NCI-H2107 treated with DMSO at 0.1 percent for 48 hours (cell line): ENCODE data around the gene FUT8.

ENCODE experiments used
- DNase-seq: peaks from one replicate; lab custom pipeline; 2025; ENCODE audit not compliant: unreplicated experiment; lab: John Stamatoyannopoulos, UW

FUT8 gene

DNA sequence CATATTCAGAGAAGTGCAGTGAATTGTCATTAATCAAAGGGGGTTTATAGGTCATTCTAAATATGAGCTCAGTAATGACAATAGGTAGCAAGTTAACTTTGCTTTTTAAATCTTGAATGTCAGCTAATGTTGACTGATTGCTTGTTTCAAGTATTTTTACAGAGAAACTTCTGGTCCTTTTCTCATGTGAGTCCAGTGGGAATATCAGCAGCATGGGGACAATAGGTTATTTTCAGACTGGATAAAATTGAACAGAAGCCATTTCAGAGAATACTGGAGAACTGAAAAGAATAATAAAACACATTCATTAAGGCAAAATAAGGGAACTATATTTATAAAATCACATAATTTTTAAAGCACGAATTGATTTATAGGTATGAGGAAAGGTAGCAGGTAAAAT, 78.7 kb downstream of the FUT8 start:
- DNase-seq = no peak

DNA sequence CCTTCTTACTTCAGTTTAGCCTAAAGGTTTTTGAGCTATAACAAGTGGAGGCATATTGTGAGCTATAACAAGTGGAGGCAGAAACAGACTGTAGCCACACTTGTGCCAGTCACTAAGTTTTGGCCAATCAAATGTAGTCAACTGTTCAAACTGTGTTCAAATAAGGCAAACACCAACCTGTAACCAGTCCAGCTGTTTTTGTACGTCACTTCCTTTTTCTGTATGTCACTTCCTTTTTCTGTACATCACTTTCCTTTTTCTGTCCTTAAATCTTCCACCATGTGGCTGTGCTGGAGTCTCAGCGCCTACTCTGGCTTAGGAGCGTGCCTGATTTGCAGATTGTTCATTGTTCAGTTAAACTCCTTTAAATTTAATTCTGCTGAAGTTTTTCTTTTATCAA, 79.7 kb downstream of the FUT8 start:
- DNase-seq = no peak

DNA sequence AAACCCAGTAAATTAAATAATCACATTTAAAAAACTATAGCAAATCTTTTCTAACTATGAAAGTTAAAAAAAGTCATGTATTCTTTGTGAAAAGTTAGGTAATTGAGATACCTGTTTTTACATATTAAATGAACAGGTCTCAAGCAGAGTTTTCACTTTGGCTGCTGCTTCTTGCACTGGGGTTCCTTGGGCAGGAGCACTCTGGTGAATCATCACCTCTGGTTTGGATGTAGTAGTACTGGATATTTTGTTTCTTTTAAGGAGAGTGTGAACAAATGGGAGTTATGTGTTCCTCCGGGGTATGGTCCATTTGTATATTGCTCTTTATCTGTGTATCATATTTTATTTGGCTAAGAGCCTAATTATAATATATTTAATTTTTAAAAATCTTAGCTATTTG, 82.7 kb downstream of the FUT8 start:
- DNase-seq = no peak

DNA sequence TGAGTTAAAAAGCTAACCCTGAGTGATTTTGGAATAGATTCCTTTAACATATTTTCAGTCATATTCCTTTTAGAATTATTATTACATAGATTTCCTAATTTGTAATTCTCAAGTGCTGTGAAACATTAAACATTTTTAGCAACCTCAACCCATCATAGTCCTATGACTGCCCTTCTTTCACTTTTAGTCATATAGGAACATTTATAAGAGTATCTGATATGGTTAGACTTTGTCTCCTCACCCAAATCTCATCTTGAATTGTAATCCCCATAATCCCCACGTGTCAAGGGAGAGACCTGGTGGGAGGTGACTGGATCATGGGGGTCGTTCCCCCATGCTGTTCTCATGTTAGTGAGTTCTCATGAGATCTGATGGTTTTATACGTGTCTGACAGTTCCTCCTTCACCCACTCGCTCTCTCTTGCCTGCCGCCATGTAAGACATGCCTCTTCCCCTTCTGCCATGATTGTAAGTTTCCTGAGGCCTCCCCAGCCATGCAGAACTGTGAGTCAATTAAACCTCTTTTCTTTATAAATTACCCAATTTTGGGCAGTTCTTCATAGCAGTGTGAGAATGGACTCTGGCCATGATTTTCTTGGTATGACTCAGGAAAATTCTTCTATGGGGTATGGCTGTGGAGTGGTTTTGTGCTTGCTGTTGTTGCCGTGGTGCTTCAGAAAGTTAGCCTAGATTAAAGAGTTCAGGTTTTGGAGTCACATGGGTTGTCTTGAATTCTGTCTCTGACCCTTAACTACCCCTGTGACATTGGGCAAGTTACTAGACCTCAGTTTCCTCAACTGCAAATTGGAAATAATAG, 83.9 kb downstream of the FUT8 start:
- DNase-seq = no peak

DNA sequence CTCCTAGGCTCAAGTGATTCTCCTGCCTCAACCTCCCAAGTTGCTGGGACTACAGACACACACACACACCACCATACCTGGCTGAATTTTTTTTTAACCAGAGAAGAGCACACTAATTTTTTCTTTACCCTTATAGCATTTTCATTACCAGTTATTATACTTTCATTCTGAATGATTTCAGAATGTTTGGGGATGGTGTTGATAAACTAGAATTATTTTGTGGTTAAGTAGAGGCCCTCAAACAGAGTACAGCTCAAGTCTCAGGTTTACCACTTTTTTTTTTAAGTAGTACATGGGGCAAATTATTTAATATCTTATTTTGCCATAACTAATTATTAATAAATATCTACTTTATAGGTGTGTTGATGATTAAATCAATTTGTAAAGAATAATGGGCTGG, 86.6 kb downstream of the FUT8 start:
- no peak for DNase-seq

DNA sequence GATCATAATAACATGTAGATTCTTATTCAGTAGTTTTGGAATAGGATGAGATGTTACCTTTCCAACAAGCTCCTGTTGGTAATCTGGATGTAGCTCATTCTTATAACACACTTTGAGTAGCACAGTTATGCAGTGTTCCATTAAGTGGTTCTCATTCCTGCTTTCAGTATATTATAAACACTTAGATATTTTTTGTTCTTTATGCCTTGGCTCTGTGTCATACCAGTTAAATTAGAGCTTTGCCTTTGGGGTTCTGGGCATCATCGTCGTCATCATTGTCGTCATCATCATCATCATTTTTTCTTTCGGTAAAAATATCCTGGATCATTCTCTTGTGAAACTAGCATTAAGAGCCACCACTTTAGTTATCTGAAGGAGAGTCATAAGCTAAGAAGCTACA, 87.5 kb downstream of the FUT8 start:
- DNase-seq = no peak

DNA sequence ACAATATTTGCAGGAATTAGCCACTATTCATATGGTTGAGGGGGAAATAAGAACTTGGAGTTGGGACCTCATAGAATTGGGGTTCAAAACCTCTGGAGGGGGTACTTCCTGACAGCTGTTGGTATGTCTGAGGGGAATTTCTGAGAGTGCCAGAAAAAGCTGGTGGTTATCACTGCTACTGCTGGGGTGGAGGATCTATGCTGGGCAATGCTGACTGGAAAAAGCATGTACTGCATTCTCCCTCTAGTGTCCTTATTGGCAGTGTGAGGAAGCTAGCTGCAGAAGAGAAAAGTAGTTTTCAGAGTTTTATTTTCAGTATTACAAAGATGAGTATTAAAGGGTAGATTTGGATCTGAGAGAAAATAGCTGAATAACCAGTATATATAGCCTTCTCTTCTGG, 88.8 kb downstream of the FUT8 start:
- no peak for DNase-seq

DNA sequence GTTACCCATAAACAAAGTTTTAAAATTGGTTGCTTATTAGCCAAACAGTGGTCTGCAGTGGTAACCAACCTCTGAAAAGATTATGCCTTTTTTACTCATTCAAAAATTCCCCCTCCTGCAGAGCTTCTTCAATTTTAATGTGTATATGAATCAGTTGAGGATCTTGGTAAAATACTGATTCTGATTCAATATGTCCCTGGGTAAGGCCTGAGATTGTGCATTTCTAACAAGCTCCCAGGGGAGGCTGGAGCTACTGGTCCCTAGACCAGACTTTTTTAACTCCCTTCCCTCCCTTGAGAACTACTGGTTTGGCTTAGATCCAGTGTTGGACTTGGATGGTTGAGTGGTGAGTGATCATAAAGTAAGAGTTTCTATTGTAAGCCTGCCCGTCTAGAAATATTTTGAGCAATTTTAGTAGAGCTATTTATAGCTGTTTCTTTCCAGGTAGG, 90.2 kb downstream of the FUT8 start:
- DNase-seq = peak; percentile 59

DNA sequence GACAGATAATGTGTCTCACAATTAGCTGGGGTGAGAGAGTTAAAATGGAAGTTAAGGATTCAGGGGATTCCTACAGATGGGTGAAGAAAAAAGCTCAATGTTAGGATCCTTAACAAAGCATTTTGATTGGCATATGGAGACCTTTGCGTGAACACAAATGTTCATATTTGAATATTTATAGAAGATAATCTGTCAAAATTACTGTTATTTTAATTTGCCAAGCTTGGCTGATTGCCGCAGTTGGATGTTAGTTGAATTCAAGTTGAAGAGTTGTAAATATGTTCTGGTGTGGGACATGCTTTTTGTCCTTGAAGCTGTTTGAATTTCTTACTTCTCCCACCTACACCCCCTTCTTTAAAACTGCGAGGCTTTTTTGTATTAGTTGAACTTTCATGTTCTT, 91.2 kb downstream of the FUT8 start:
- DNase-seq = no peak

DNA sequence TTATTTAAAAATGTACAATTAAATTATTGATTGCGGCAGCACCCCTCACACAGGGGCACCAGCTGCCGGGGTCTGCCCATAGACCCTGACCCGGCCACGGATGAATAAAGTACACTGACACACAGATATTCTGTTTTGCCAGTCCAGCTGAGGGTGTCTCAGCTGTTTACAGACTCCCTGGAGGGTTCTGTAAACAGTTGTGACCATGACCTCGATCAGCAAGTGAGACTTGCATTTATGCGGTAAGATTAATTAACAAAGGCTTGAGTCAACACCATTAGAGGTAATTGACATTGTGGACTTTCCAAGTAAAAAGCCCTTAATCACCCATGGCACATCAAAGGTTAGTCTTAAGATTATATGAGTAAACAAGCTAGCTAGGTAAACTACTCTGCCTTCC, 94.3 kb downstream of the FUT8 start:
- no peak for DNase-seq

DNA sequence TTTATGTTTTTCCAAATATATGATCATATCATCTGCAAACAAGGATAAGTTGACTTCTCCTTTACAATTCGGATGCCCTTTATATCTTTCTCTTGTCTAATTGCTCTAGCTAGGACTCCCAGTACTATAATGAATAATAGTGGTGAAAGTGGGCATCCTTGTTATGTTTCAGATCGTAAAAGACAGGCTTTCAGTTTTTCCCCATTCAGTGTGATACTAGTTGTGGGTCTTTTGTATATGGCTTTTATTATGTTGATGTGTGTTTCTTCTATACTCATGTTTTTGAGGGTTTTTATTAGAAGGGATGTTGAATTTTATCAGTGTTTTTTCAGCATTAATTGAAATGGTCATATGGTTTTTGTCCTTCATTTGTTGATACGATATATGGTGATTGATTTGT, 97.3 kb downstream of the FUT8 start:
- DNase-seq = no peak

DNA sequence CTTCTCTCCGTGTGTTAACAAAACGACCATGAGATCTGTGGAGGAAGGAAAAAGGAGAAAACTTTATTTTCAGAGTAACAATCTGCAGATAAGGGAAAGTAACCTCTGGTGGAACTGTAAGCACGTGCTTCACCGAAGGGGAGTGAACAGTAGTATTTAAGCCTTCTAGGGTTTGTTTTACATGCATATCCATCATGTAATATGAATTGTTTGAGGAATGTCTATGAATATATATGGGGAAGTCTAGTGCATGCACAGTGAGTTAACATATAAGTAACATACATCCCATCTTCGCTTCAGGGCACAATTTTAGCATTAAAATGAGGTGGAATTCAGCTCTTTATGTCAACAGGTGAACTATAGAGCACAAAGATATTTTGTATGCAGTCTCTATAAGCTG, 101.1 kb downstream of the FUT8 start:
- no peak for DNase-seq

DNA sequence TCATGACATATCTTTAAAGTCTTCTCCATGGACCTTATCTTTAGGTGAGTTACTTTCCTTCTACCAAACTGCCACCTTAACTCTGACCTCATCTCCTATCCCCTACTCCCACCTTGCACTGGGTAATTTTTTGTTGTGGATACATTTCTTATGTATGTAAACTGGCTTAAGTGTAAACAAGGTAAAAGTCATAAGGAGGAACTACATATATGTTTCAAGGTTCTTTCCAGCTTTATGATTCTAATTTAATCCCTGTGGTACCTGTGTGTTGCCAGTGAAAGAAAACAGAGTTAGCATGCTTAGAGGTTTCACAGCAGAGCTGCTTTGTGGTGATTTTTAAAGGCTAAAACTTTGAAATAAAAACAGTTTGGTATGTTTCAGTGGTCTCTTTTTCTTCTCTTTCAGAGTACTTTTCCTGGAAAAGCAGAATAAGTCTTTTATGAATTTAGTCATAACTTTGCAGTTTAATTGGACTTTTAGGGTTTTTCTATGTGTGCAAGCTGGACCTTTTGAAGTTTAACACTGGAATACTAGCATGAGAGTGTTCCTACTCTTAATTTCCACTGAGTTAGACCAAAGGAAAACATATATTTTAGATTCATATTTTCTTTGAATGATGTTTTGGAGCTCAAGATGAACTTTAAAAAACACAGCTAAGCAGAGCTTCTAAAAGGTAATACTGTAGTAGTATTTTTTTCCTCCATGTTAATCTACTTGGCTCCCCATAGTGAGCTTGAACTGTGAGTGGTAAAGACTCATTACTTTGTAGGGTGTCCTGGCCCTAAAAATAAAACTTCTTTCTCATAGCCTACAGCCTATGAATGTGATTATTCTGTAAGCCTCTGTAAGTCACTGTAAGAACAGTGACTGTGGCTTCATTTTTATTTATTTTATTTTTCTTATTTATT, 105.4 kb downstream of the FUT8 start:
- DNase-seq = no peak

DNA sequence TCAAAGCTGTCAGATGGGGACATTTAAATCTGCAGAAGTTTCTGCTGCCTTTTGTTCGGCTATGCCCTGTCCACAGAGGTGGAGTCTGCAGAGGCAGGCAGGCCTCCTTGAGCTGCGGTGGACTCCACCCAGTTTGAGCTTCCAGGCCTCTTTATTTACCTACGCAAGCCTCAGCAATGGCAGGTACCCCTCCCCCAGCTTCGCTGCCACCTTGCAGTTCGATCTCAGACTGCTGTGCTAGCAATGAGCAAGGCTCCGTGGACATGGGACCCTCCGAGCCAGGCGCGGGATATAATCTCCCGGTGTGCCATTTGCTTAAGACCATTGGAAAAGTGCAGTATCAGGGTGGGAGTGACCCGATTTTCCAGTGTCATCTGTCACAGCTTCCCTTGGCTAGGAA, 115.5 kb downstream of the FUT8 start:
- no peak for DNase-seq

DNA sequence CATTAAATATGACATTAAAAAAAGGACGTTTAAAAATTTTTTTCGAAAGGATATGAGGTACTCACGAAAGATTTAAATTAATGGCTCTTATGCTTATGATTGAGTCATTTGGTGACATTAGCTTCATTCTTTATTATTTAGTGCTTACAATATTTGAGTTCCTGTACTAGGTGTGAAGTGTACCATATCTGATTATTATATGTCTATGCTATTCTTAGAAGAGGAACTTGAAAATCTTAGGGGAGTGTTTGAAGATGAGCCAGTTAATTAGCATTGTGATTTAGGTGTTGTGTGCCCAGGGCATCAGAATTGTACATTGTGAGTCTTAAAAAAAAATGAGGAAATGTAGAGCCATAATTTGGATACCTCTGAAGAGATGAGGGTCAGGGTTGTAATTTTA, 118.6 kb downstream of the FUT8 start:
- DNase-seq = no peak

DNA sequence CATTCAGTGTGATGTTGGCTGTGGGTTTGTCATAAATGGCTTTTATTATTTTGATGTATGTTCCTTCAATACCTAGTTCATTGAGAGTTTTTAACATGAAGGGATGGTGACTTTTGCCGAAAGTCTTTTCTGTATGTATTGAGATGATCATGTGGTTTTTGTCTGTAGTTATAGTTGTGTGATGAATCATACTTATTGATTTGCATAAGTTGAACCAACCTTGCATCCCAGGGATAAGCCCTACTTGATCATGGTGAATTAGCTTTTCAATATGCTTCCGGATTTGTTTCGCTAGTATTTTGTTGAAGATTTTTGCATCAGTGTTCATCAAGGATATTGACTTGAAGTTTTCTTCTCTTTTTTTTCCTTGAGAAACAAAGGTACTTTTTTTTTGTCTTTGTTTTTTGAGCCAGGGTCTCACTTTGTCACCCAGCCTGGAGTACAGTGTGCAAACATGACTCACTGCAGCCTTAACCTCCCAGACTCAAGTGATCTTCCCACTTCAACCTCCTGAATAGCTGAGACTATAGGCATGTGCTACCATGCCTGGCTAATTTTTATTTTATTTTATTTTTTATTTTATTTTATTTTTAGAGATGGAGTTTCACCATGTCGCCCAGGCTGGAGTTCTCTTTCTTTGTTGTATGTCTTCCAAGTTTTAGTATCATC, 121.3 kb downstream of the FUT8 start:
- DNase-seq = no peak

DNA sequence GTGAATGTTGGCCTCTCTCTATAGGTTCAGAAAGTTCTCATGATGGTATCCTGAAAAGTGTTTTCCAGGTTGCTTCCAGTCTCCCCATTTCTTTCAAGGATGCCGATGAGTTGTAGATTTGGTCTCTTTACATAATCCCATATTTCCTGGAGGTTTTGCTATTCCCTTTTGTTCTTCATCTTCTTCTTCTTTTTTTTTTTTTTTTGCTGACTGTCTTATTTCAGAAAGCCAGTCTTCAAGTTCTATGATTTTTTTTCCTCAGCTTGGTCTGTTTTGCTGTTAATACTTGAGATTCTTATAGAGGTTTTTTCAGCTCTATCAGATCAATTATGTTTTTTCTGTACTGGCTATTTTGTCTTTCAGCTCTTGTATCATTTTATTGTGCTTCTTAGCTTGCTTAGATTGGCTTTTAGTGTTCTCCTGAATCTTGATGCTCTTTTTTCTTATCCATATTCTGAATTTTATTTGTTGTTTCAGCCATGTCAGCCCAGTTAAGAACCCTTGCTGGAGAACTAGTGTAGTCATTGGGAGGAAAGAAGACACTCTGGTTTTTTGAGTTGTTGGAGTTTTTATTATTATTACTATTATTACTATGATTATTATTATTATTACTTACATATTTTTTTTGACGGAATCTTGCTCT, 124.4 kb downstream of the FUT8 start:
- no peak for DNase-seq

DNA sequence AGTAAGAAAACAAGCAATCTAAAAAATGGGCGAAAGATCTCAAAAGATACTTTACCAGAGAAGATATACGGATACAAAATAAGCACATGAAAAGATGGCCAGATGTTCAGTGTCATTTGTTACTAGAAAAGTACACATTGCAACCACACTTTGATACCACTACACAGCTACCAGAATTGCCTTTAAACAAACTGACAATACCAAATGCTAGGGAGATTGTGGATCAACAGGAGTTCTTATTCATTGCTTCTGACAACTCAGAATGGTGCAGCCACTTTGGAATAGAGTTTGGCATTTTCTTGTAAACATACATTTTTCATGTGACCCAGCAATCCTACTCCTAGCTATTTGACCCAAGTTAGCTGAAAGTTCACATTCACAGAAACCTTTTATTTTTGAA, 136.3 kb downstream of the FUT8 start:
- no peak for DNase-seq

DNA sequence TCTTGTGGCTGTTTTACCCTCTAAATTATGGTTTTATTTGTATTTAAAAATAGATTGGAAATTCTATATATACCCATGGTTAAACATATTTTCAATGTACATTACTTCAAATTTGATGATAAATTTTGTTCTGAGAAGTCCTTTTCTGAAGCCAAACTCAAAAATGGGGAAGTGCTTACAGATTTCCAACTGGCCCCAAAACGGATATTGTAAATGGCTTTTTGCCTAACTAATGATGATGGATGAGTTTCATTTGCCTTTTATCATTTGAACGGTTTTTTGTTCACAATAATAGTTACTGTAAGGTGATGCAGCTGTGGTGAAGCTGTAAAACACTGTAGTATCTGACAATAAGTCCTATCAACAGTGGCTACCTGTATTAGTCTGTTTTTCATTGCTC, 136.9 kb downstream of the FUT8 start:
- DNase-seq = no peak

DNA sequence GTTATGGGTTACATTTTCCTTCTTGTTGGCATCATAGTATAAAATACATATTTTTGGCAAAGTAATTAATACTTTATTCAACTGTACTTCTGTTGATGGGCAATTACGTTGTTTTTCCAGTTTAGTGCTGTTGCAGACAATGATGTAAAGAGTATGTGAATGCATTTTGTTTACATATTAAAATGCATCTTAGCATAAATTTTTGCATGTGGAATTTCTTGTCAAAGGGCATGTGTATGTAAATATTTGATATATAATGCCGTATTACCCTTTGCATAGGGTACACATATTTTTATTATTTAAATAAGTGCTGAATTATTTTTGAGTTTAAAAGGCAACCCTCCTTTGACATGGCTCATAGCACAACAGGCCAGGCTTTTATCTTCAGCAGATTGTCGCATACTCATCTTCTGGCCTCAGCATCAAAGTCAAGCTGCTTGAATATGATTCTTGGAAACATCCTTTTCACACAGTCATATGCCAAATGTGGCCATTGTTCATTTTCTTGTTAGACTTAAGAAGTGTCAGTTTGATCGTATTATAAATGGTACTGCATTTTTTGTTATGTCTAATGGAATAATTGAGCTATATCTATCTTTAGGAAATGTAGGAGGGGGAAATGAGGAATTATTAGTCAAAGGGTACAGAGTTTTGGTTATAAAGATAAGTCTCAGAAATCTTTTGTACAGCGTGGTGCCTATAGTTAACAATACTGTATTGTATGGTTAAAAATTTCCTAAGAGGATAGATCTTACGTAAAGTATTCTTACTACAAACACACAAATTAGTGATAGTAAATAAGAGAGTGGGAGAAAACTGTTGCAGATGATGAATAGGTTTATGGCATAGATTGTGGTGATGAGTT, 138.5 kb downstream of the FUT8 start:
- no peak for DNase-seq
